IMR-90 (cell line): ENCODE data around the gene C11orf21. TPM values are rescaled to one million over a fixed set of nuclear protein-coding genes. Genes with fewer than 3 reads are reported as not detected.

Source experiments
- ATAC-seq: fragments of 200-7000 bp; cut with Tn5 transposase; 2 replicates; pipeline ENCODE4 v1.9.1; 2020; ENCODE audit warnings: low read depth, mild to moderate bottlenecking, moderate library complexity
- BruUV-seq: library from RNA; stranded (reverse); fragments of 400-500 nt; replicated peaks from 2 replicates; lab custom pipeline; 2021; lab: Mats Ljungman, UMichigan
- CTCF ChIA-PET: fragments of 300-600 bp; formaldehyde crosslinking; extraction: SDS; loops from one replicate; lab custom pipeline; 2021; ENCODE audit warnings: antibody characterized with exemption; lab: Yijun Ruan, JAX
- POLR2A ChIA-PET: fragments of 300-600 bp; sonication (Branson Sonifier 250); formaldehyde crosslinking; loops from one replicate; lab custom pipeline; 2022; ENCODE audit warnings: antibody characterized with exemption; ENCODE audit not compliant: unreplicated experiment; lab: Charles Lee
- DNase-seq: peaks from one replicate; pipeline ENCODE4 v3.0.0; 2013
- H2AFZ ChIP-seq: replicated peaks from 2 replicates; pipeline ENCODE3; 2013; ENCODE audit warnings: low read length, mild to moderate bottlenecking; ENCODE audit not compliant: poor library complexity
- H2AK5ac ChIP-seq: 2 replicates; pipeline ENCODE4 v1.6.1; 2013; ENCODE audit warnings: low read depth, low read length, inconsistent platforms
- H2AK9ac ChIP-seq: replicated peaks from 2 replicates; pipeline ENCODE3; 2013; ENCODE audit warnings: mild to moderate bottlenecking, low read depth, low read length, moderate library complexity; ENCODE audit not compliant: poor library complexity
- H2BK120ac ChIP-seq: 2 replicates; pipeline ENCODE4 v1.6.1; 2013; ENCODE audit warnings: low read depth, low read length, inconsistent platforms
- H2BK15ac ChIP-seq: 3 replicates; pipeline ENCODE4 v1.6.1; 2013; ENCODE audit warnings: low read depth, low read length, inconsistent platforms
- H2BK20ac ChIP-seq: 2 replicates; pipeline ENCODE4 v1.6.1; 2013; ENCODE audit warnings: low read depth, mild to moderate bottlenecking, inconsistent platforms, low read length, moderate library complexity
- H2BK5ac ChIP-seq: 2 replicates; pipeline ENCODE4 v1.6.1; 2013; ENCODE audit warnings: mild to moderate bottlenecking, low read depth, low read length, inconsistent platforms; ENCODE audit not compliant: poor library complexity, severe bottlenecking
- H3K14ac ChIP-seq: replicated peaks from 2 replicates; pipeline ENCODE4 v1.6.1; 2013; ENCODE audit warnings: low read depth, low read length, inconsistent platforms
- H3K18ac ChIP-seq: 2 replicates; pipeline ENCODE4 v1.6.1; 2013; ENCODE audit warnings: low read depth, low read length, control low read depth
- H3K23ac ChIP-seq: 2 replicates; pipeline ENCODE4 v1.6.1; 2013; ENCODE audit warnings: low read depth, low read length, inconsistent platforms
- H3K27ac ChIP-seq: 2 replicates; pipeline ENCODE4 v1.5.1; 2013; ENCODE audit warnings: mild to moderate bottlenecking, control low read depth, low read length; ENCODE audit not compliant: insufficient read depth
- H3K27me3 ChIP-seq: 2 replicates; pipeline ENCODE4 v1.6.1; 2013; ENCODE audit warnings: low read length; ENCODE audit not compliant: control insufficient read depth, insufficient read depth
- H3K36me3 ChIP-seq: 2 replicates; pipeline ENCODE4 v1.6.1; 2013; ENCODE audit warnings: low read length, mixed read lengths; ENCODE audit not compliant: control insufficient read depth, insufficient read depth
- H3K4ac ChIP-seq: 2 replicates; pipeline ENCODE4 v1.6.1; 2013; ENCODE audit warnings: low read depth, low read length, inconsistent platforms
- H3K4me1 ChIP-seq: 2 replicates; pipeline ENCODE4 v1.6.1; 2013; ENCODE audit warnings: low read length, mixed read lengths; ENCODE audit not compliant: control insufficient read depth, insufficient read depth
- H3K4me2 ChIP-seq: 2 replicates; pipeline ENCODE4 v1.6.1; 2013; ENCODE audit warnings: low read depth, mild to moderate bottlenecking, control low read depth, low read length, moderate library complexity
- H3K4me3 ChIP-seq: 2 replicates; pipeline ENCODE4 v1.5.1; 2013; ENCODE audit warnings: low read depth, mild to moderate bottlenecking, control low read depth, low read length, moderate library complexity; ENCODE audit not compliant: insufficient read depth
- H3K56ac ChIP-seq: 2 replicates; pipeline ENCODE4 v1.6.1; 2013; ENCODE audit warnings: low read length, inconsistent platforms; ENCODE audit not compliant: insufficient read depth; ENCODE audit errors: extremely low read depth
- H3K79me1 ChIP-seq, 2 experiments: 2 replicates each; pipeline ENCODE4 v1.6.1; 2013; ENCODE audit warnings: low read length in 2 of 2, inconsistent platforms in 1 of 2, low read depth in 1 of 2
- H3K9ac ChIP-seq: 2 replicates; pipeline ENCODE4 v1.6.1; 2013; ENCODE audit warnings: low read depth, low read length, control low read depth
- H3K9me1 ChIP-seq: 2 replicates; pipeline ENCODE4 v1.6.1; 2013; ENCODE audit warnings: low read length, inconsistent platforms; ENCODE audit not compliant: insufficient read depth
- H3K9me3 ChIP-seq: 2 replicates; pipeline ENCODE4 v1.6.1; 2013; ENCODE audit warnings: low read length; ENCODE audit not compliant: control insufficient read depth, insufficient read depth
- H4K20me1 ChIP-seq: 2 replicates; pipeline ENCODE4 v1.6.1; 2013; ENCODE audit warnings: low read length, inconsistent platforms; ENCODE audit not compliant: insufficient read depth
- H4K5ac ChIP-seq: 2 replicates; pipeline ENCODE4 v1.6.1; 2013; ENCODE audit warnings: mild to moderate bottlenecking, low read depth, low read length, control low read depth
- H4K8ac ChIP-seq, 2 experiments: 2 replicates each; pipeline ENCODE4 v1.6.1; 2013; ENCODE audit warnings: low read depth in 2 of 2, low read length in 2 of 2, control low read depth in 1 of 2, inconsistent platforms in 1 of 2
- H4K91ac ChIP-seq: 2 replicates; pipeline ENCODE4 v1.6.1; 2013; ENCODE audit warnings: low read depth, low read length, inconsistent platforms; ENCODE audit not compliant: insufficient read depth
- CEBPB ChIP-seq: IDR thresholded peaks from 2 replicates; pipeline ENCODE4 v1.6.1; 2012; ENCODE audit warnings: low read depth, low read length, improper control_type of control experiment
- FOS ChIP-seq: fragments of 150-350 bp; IDR thresholded peaks from 2 replicates; pipeline ENCODE4 v1.6.1; 2016; ENCODE audit warnings: low read depth, low read length
- POLR2A ChIP-seq: IDR thresholded peaks from 2 replicates; pipeline ENCODE4 v1.6.1; 2012; ENCODE audit warnings: mild to moderate bottlenecking, low read depth, low read length
- RFX5 ChIP-seq: IDR thresholded peaks from 2 replicates; pipeline ENCODE4 v1.8.0; 2012; ENCODE audit warnings: low read depth, mild to moderate bottlenecking, low read length, moderate library complexity
- USF2 ChIP-seq: fragments of 150-350 bp; IDR thresholded peaks from 2 replicates; pipeline ENCODE4 v1.6.1; 2017; ENCODE audit warnings: mild to moderate bottlenecking, antibody characterized with exemption, low read length, low read depth
- WGBS, 2 experiments: methylation state at CpG; one replicate each; pipeline versions ENCODE4 v1.1.5 to v1.1.7; 2013; ENCODE audit warnings: missing lambda C conversion rate in 2 of 2; ENCODE audit not compliant: insufficient read length in 1 of 2; ENCODE audit errors: extremely low coverage in 2 of 2; 5-methylcytosine and 5-hydroxymethylcytosine counted together
- dilution Hi-C: fragments of 300-500 bp; cut with HindIII; formaldehyde crosslinking; loops from one replicate; pipeline ENCODE4 v1.14.3; 2018; ENCODE audit warnings: low sequenced_read_pairs; ENCODE audit not compliant: unreplicated experiment
- in situ Hi-C: fragments of 300-500 bp; cut with MboI; formaldehyde crosslinking; loops from 3 replicates; pipeline ENCODE4 v1.14.3; 2019; ENCODE audit warnings: low sequenced_read_pairs, inconsistent platforms, mixed read lengths
- intact Hi-C: fragments of 100-400 bp; cut with micrococcal nuclease; formaldehyde crosslinking; loops from 2 replicates; pipeline ENCODE4 v1.10.0; 2022
- polyA plus RNA-seq, 3 experiments: library from polyadenylated mRNA; depleted of rRNA; stranded (reverse); fragments of >200 nt; gene quantifications; 2 replicates each; pipeline ENCODE4 v1.2.3, GENCODE V29; 2012; ENCODE audit warnings: low replicate concordance in 1 of 3
- total RNA-seq: library from RNA; depleted of rRNA; stranded (reverse); fragments of >200 nt; gene quantifications from 2 replicates; pipeline ENCODE4 v1.2.3, GENCODE V29; 2012

The C11orf21 gene
- total and polyA plus RNA-seq, 2 of the 4 experiments (the other 2 are of a cell fraction), result not detected

- TF ChIP-seq FOS (no peak), POLR2A (no peak)
Observed at GRCh38 chr11:2293984-2294925, 7.5 kb downstream of the C11orf21 start (continued).

GRCh38 chr11:2293531-2293971 is 8.2 kb downstream of the C11orf21 start:
- Histone ChIP-seq H3K27me3 (peaks cover 36% of the 10 kb centered on the region), H3K9me1 (no peaks in the 10 kb centered on the region), H3K56ac (no peak overlapping the region), H4K8ac (no peak overlapping the region), H3K4ac (no peak overlapping the region), H2AFZ (no peak overlapping the region), H4K91ac (no peak overlapping the region), H4K5ac (no peak overlapping the region), H4K20me1 (no peaks in the 10 kb centered on the region), H3K14ac (no peak overlapping the region), H3K4me3 (no peak overlapping the region), H2BK5ac (no peak overlapping the region), H3K79me1 (no peaks in the 10 kb centered on the region), H3K23ac (no peak overlapping the region), H2AK9ac (no peak overlapping the region), H3K4me2 (no peak overlapping the region), H2AK5ac (no peak overlapping the region), H2BK20ac (no peak overlapping the region), H3K27ac (no peak overlapping the region), H3K9ac (no peak overlapping the region), H2BK120ac (no peak overlapping the region), H3K4me1 (no peaks in the 10 kb centered on the region), H3K18ac (no peak overlapping the region), H3K36me3 (no peaks in the 10 kb centered on the region), H3K9me3 (no peaks in the 10 kb centered on the region), H2BK15ac (no peak overlapping the region)
- no TSS peak for BruUV-seq
- TF ChIP-seq RFX5, result no peak
- no peak for TF ChIP-seq USF2
- no peak for TF ChIP-seq CEBPB
- dilution Hi-C loops (no loop called here), intact Hi-C loops (no loop called here), in situ Hi-C loops (no loop called here)
- ChIA-PET CTCF (no interaction called here), POLR2A (no interaction called here)
- WGBS, 2 experiments, result 92% methylated on average over 11 of the region's 20 CpGs; no CpG with 5 or more reads in 1 of the 2 experiments
- ATAC-seq (no peak), DNase-seq (no peak)
